ENCODE measurements around the gene KCNJ6.

KCNJ6 gene

DNA sequence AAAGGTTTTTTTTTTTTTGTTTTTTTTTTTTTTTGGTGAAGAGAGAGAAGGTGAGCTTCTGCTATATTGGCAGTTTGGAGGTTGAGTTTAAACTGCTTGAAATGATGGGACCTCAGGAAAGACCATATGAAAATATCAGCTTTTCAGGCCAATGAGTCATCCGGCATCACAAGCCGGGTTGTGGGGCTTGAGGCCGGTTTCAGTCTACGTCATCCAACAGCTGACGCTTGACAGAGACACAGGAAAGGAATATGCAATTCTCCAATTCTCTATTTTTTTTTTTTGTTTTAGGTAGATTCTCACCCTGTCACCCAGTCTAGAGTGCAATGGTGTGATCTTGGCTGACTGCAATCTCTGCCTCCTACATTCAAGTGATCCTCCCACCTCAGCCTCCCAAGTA is 52.4 kb downstream of the KCNJ6 start:
- no peak overlapping the region for H3K27ac ChIP-seq
- peaks cover 3% of the 10 kb centered on the region for H3K9me3 ChIP-seq (ENCODE audit: severe bottlenecking)
- H3K36me3 ChIP-seq, result no peaks in the 10 kb centered on the region
- DNase-seq, result no peak
- TF ChIP-seq, protein P1, sequence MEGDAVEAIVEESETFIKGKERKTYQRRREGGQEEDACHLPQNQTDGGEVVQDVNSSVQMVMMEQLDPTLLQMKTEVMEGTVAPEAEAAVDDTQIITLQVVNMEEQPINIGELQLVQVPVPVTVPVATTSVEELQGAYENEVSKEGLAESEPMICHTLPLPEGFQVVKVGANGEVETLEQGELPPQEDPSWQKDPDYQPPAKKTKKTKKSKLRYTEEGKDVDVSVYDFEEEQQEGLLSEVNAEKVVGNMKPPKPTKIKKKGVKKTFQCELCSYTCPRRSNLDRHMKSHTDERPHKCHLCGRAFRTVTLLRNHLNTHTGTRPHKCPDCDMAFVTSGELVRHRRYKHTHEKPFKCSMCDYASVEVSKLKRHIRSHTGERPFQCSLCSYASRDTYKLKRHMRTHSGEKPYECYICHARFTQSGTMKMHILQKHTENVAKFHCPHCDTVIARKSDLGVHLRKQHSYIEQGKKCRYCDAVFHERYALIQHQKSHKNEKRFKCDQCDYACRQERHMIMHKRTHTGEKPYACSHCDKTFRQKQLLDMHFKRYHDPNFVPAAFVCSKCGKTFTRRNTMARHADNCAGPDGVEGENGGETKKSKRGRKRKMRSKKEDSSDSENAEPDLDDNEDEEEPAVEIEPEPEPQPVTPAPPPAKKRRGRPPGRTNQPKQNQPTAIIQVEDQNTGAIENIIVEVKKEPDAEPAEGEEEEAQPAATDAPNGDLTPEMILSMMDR (IDR thresholded peaks at IDR 0.05; ENCODE audit: low read depth, low read length), result no peak
- H3K4me3 ChIP-seq (ENCODE audit: low read depth, low read length), result no peak overlapping the region
- H3K27me3 ChIP-seq (ENCODE audit: insufficient read depth, low read depth, severe bottlenecking), result no peaks in the 10 kb centered on the region

- DNase-seq, result peak; percentile 73
- H3K27ac ChIP-seq, result peak overlapping the region; percentile 71
- H3K27me3 ChIP-seq (ENCODE audit: insufficient read depth, low read depth, severe bottlenecking), result no peaks in the 10 kb centered on the region
- TF ChIP-seq, protein P1 (IDR thresholded peaks at IDR 0.05; ENCODE audit: low read depth, low read length), result no peak
- H3K9me3 ChIP-seq (ENCODE audit: severe bottlenecking), result peaks cover 5% of the 10 kb centered on the region
- H3K36me3 ChIP-seq, result no peaks in the 10 kb centered on the region
- H3K4me3 ChIP-seq (ENCODE audit: low read depth, low read length), result peak overlapping the region; percentile 25
Observed at GRCh38 chr21:37862536-37862935, 53.7 kb downstream of the KCNJ6 start.

GRCh38 chr21:37861561-37861960 is 54.7 kb downstream of the KCNJ6 start:
- H3K4me3 ChIP-seq (ENCODE audit: low read depth, low read length), result no peak overlapping the region
- no peaks in the 10 kb centered on the region for H3K36me3 ChIP-seq
- no peak overlapping the region for H3K27ac ChIP-seq
- DNase-seq, result no peak
- H3K27me3 ChIP-seq (ENCODE audit: insufficient read depth, low read depth, severe bottlenecking), result no peaks in the 10 kb centered on the region
- H3K9me3 ChIP-seq (ENCODE audit: severe bottlenecking), result peaks cover 9% of the 10 kb centered on the region
- TF ChIP-seq, protein P1 (IDR thresholded peaks at IDR 0.05; ENCODE audit: low read depth, low read length), result no peak

DNA sequence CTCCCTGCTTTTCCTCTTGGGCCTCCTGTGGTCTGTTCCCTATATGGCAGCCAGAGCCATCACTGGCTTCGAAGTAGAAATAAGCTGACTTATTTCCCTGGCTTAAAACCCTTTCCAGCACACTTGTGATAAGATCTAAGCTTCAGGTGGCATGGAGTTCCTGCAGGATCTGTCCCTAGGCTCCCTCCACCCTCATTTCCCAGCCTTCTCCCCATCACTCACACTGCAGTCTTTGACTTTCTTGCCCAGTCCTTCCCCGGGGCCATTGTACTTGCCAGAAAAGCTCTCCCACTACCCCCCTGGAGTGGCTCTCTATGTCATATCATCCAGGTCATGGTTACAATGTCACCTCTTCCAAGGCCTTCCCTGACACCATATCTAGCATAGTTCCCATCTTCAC is 55.8 kb downstream of the KCNJ6 start:
- TF ChIP-seq, protein P1 (IDR thresholded peaks at IDR 0.05; ENCODE audit: low read depth, low read length), result no peak
- no peaks in the 10 kb centered on the region for H3K36me3 ChIP-seq
- no peak for DNase-seq
- no peaks in the 10 kb centered on the region for H3K27me3 ChIP-seq (ENCODE audit: insufficient read depth, low read depth, severe bottlenecking)
- peaks cover 9% of the 10 kb centered on the region for H3K9me3 ChIP-seq (ENCODE audit: severe bottlenecking)
- no peak overlapping the region for H3K27ac ChIP-seq
- no peak overlapping the region for H3K4me3 ChIP-seq (ENCODE audit: low read depth, low read length)

GRCh38 chr21:37855647-37856625 is 60.3 kb downstream of the KCNJ6 start:
- Histone ChIP-seq H3K27ac (peak overlapping the region; percentile 79), H3K27me3 (ENCODE audit: insufficient read depth, low read depth, severe bottlenecking) (no peaks in the 10 kb centered on the region), H3K4me3 (ENCODE audit: low read depth, low read length) (peak overlapping the region; percentile 32), H3K36me3 (no peaks in the 10 kb centered on the region), H3K9me3 (ENCODE audit: severe bottlenecking) (peaks cover 13% of the 10 kb centered on the region)
- TF ChIP-seq, protein P1 (IDR thresholded peaks at IDR 0.05; ENCODE audit: low read depth, low read length), result no peak
- peak; percentile 94 for DNase-seq
